DOHH2 (cell line): ENCODE measurements around the gene CLINT1.

Source experiments
- CTCF ChIP-seq: fragments of 200-600 bp; sonication (generic); IDR thresholded peaks from one replicate; pipeline ENCODE4 v1.5.1; 2014; ENCODE audit warnings: antibody characterized with exemption, mild to moderate bottlenecking, low read depth, low read length; ENCODE audit not compliant: poor library complexity, severe bottlenecking
- EZH2phosphoT487 ChIP-seq: fragments of 200-600 bp; sonication (generic); IDR thresholded peaks from 2 replicates; pipeline ENCODE4 v1.6.1; 2017; ENCODE audit warnings: borderline replicate concordance, mild to moderate bottlenecking, antibody characterized with exemption, low read length, moderate library complexity, mixed read lengths

GRCh38 chr5:157779221-157779620, 79.7 kb downstream of the CLINT1 start:
- TF ChIP-seq CTCF: no peak
- TF ChIP-seq EZH2phosphoT487: no peak
